ENCODE measurements around the gene S1PR1.

- TF ChIP-seq CSRNP2 (CRISPR knock-in tag; conservative IDR thresholded peaks at IDR 0.05; ENCODE audit: low read depth): no peak
- TF ChIP-seq CEBPB (IDR thresholded peaks at IDR 0.05; ENCODE audit: borderline replicate concordance, low read depth, low read length): no peak
- no peak for TF ChIP-seq RBM22 (optimal IDR thresholded peaks at IDR 0.05; ENCODE audit: low read length)
Measured at GRCh38 chr1:101244842-101245241, 8.0 kb downstream of the S1PR1 start.
